H1 (cell line): ENCODE results near the gene CHTF18. TPM values are rescaled to one million over a fixed set of nuclear protein-coding genes. Genes with fewer than 3 reads are reported as not detected.

Experiments
- CHD7 ChIP-seq: fragments of 300-600 bp; sonication (generic); IDR thresholded peaks from 2 replicates; pipeline ENCODE4 v1.7.1; 2012; ENCODE audit warnings: low read length, moderate library complexity, mild to moderate bottlenecking, inconsistent platforms; ENCODE audit not compliant: insufficient replicate concordance
- MAFK ChIP-seq: IDR thresholded peaks from 2 replicates; pipeline ENCODE4 v1.6.1; 2012; ENCODE audit warnings: low read depth, mild to moderate bottlenecking, improper control_type of control experiment, low read length
- polyA plus RNA-seq, 7 experiments: library from polyadenylated mRNA; depleted of rRNA in 3 of 7; stranded (reverse) in 5 of 7; unstranded in 2 of 7; fragments of >200 nt in 5 of 7; fragments of 200-250 nt in 2 of 7; gene quantifications; 1 replicate in 5 of 7; 2 replicates in 1 of 7; 4 replicates in 1 of 7; pipeline versions ENCODE4 v1.2.1 to v1.2.3, GENCODE V29; 2011 to 2013; ENCODE audit warnings: missing spikeins in 2 of 7, mixed read lengths in 2 of 7
- total RNA-seq: library from RNA; stranded (reverse); fragmentation: NEBNext Ultra II Directional; extraction: Animal tissue kit (Norgen Biotek cat#: 25700); gene quantifications from 2 replicates; pipeline ENCODE4 v1.2.1, GENCODE V29; 2021

Gene CHTF18
- total and polyA plus RNA-seq, 2 of the 8 experiments (the other 6 are each of a cell fraction or from before 2014, with no cell fraction given) = 75.3 to 104 TPM

- TF ChIP-seq CHD7 (no peak), MAFK (no peak)
Observed at GRCh38 chr16:746637-747036, 41.8 kb upstream of the CHTF18 start (continued).
